ENCODE data around the gene ADAMTS10.

GRCh38 chr19:8600064-8600463 lies 10.5 kb downstream of the ADAMTS10 start:
- TF ChIP-seq POLR2AphosphoS5 (IDR thresholded peaks at IDR 0.05; ENCODE audit: low read depth, low read length), result no peak
- TF ChIP-seq, protein P1, sequence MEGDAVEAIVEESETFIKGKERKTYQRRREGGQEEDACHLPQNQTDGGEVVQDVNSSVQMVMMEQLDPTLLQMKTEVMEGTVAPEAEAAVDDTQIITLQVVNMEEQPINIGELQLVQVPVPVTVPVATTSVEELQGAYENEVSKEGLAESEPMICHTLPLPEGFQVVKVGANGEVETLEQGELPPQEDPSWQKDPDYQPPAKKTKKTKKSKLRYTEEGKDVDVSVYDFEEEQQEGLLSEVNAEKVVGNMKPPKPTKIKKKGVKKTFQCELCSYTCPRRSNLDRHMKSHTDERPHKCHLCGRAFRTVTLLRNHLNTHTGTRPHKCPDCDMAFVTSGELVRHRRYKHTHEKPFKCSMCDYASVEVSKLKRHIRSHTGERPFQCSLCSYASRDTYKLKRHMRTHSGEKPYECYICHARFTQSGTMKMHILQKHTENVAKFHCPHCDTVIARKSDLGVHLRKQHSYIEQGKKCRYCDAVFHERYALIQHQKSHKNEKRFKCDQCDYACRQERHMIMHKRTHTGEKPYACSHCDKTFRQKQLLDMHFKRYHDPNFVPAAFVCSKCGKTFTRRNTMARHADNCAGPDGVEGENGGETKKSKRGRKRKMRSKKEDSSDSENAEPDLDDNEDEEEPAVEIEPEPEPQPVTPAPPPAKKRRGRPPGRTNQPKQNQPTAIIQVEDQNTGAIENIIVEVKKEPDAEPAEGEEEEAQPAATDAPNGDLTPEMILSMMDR (IDR thresholded peaks at IDR 0.05 in 2 of 3, conservative IDR thresholded peaks at IDR 0.05 in 1 of 3; ENCODE audit: borderline replicate concordance in 1 of 3, insufficient read depth in 1 of 3, low read depth in 2 of 3, low read length in 2 of 3), result no peak
- TF ChIP-seq, protein P2, sequence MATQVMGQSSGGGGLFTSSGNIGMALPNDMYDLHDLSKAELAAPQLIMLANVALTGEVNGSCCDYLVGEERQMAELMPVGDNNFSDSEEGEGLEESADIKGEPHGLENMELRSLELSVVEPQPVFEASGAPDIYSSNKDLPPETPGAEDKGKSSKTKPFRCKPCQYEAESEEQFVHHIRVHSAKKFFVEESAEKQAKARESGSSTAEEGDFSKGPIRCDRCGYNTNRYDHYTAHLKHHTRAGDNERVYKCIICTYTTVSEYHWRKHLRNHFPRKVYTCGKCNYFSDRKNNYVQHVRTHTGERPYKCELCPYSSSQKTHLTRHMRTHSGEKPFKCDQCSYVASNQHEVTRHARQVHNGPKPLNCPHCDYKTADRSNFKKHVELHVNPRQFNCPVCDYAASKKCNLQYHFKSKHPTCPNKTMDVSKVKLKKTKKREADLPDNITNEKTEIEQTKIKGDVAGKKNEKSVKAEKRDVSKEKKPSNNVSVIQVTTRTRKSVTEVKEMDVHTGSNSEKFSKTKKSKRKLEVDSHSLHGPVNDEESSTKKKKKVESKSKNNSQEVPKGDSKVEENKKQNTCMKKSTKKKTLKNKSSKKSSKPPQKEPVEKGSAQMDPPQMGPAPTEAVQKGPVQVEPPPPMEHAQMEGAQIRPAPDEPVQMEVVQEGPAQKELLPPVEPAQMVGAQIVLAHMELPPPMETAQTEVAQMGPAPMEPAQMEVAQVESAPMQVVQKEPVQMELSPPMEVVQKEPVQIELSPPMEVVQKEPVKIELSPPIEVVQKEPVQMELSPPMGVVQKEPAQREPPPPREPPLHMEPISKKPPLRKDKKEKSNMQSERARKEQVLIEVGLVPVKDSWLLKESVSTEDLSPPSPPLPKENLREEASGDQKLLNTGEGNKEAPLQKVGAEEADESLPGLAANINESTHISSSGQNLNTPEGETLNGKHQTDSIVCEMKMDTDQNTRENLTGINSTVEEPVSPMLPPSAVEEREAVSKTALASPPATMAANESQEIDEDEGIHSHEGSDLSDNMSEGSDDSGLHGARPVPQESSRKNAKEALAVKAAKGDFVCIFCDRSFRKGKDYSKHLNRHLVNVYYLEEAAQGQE (IDR thresholded peaks at IDR 0.05; ENCODE audit: low read depth), result no peak
